ENCODE measurements around the gene ACOT11. TPM values are rescaled to one million over a fixed set of nuclear protein-coding genes. Genes with fewer than 3 reads are reported as not detected.

ACOT11 gene
- total RNA-seq, 2 donors from 2014 or later, result 3.9 to 6.3 TPM

DNA sequence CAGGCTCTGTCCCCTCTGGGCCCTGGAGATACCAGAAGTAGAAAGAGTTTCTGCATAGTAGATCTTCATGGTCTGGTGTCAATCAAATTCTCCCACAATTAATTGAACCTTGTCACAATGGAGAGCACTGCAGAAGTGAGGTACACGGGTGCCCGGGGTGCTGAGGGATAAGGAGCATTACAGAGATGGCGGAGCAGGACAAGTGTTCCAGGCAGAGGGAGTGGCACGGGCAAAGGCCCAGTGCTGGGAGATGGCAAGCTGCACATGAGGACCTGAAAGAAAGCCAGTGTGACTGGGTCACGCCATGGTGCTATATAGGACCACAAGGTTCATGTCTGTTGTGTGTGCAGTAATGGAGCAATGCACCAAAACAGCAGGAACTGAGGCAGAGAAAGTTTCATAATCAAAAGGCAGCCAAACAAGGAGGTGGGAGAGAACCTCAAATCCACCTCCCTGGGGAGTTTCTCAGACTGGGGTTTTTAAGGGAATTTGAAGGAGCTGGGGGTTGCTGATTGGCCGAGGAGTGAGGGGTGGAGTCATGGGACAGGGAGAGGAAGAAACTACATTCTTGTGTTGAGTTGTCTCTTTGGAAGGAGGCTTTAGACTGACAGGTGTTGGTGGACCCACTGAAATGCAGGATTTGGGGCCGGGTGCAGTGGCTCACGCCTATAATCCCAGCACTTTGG is 27.7 kb downstream of the ACOT11 start:
- H3K4me3 ChIP-seq, result no peak overlapping the region
- 92 to 93% methylated on average over 8 of the region's 8 CpGs for WGBS, 2 donors
- no peak for TF ChIP-seq POLR2A (IDR thresholded peaks at IDR 0.05)
- TF ChIP-seq, protein P1, sequence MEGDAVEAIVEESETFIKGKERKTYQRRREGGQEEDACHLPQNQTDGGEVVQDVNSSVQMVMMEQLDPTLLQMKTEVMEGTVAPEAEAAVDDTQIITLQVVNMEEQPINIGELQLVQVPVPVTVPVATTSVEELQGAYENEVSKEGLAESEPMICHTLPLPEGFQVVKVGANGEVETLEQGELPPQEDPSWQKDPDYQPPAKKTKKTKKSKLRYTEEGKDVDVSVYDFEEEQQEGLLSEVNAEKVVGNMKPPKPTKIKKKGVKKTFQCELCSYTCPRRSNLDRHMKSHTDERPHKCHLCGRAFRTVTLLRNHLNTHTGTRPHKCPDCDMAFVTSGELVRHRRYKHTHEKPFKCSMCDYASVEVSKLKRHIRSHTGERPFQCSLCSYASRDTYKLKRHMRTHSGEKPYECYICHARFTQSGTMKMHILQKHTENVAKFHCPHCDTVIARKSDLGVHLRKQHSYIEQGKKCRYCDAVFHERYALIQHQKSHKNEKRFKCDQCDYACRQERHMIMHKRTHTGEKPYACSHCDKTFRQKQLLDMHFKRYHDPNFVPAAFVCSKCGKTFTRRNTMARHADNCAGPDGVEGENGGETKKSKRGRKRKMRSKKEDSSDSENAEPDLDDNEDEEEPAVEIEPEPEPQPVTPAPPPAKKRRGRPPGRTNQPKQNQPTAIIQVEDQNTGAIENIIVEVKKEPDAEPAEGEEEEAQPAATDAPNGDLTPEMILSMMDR (IDR thresholded peaks at IDR 0.05), result no peak
- H3K27ac ChIP-seq, result no peak overlapping the region
- H3K9me3 ChIP-seq, result no peaks in the 10 kb centered on the region
- intact Hi-C loops (cut with DNase I), result no loop called here
- ATAC-seq (no peak), DNase-seq (no peak)
- no peaks in the 10 kb centered on the region for H3K36me3 ChIP-seq (replicated peaks in 1 of 2; ENCODE audit: insufficient read depth in 1 of 2, low read depth in 2 of 2)
- peaks cover 11% of the 10 kb centered on the region for H3K4me1 ChIP-seq
- no peaks in the 10 kb centered on the region for H3K27me3 ChIP-seq

DNA sequence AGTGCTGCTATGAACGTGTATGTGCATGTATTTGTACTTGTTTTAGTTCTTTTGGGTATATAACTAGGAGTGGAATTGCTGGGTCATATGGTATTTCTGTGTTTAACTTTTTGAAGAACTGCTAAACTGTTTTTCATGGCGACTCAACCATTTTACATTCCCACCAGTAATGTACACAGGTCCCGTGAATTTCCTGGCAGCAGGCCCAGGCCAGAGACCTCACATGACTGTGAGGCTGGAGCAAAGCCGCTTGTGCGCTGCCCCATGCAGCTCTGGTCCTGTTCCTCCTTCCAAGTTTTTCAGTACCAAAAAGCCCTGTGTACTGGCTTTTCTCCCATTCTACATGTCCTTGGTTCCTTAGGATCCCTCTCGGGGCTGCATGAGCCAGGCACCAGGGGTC is 29.6 kb downstream of the ACOT11 start:
- peak in 1 of 3 donors; percentile 7 for TF ChIP-seq POLR2A (IDR thresholded peaks at IDR 0.05)
- TF ChIP-seq, protein P1 (IDR thresholded peaks at IDR 0.05), result no peak
- H3K9me3 ChIP-seq, result no peaks in the 10 kb centered on the region
- intact Hi-C loops (cut with DNase I), result no loop called here
- peak overlapping the region in 3 of 4 donors; percentile 31 to 60 (median 58) for H3K27ac ChIP-seq
- peak; percentile 80 to 95 (median 85) for DNase-seq
- no peak for ATAC-seq
- peaks cover 29% of the 10 kb centered on the region for H3K4me1 ChIP-seq
- 18 to 21% methylated on average over 6 of the region's 6 CpGs for WGBS, 2 donors
- no peak overlapping the region for H3K4me3 ChIP-seq
- H3K36me3 ChIP-seq (replicated peaks in 1 of 2; ENCODE audit: insufficient read depth in 1 of 2, low read depth in 2 of 2), result no peaks in the 10 kb centered on the region
- H3K27me3 ChIP-seq, result no peaks in the 10 kb centered on the region

DNA sequence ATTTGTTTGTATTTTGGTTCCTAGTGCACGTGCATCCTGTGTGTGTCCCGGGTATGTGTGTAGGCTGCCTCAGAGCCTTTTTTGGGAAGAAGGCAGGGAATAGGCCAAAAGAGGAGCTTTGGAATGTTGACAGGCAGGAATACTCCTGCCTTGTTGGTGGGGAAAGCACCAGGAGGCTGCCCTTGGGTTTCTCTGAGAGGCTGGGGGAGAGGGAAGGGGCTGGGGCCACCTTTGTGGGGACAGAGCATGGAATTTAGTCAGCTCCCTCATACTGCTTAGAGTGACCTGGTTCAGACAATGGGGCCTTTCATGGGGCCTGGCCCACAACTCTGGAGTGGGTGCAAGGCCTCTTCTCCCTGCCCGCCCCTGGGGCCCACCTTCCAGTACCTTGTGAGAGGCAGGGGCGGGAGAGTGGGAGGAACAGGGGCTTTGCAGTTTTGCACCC is 31.3 kb downstream of the ACOT11 start:
- Histone ChIP-seq H3K4me1 (peaks cover 30% of the 10 kb centered on the region), H3K9me3 (no peaks in the 10 kb centered on the region)

DNA sequence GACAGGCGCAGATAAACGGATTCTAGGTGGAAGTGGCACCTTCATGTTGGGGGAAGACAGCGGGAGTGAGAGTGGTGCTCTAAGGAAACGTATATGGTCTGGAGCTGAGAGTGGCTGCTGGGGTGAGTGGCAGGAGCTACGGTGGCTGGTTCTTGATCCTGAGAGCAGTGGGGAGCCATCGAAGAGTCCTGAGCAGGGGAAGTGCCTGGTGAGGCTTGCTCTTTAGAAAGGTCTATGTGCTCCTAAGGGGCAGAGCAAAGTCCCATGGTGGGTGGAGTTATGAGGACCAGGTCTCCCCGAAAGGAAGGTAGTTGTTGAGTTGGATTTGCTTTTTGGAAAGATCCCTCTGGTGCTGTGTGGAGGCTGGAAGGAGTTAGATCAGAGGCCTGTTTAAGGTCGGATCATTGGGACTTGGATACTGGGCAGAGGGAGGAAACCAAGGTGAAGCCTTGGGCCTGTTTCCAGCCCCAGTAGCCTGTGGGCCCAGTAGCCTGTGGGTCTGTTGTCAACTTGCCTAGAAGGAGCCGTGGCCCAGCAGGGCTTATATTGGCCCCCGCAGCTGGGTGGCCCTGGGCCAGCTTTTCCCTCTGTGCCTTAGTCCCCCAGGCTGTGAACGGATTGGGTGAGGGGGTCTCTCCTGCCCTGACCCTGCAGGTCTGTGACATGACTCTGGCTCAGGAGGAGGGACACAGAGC is 33.0 kb downstream of the ACOT11 start:
- Histone ChIP-seq H3K27ac (peak overlapping the region; percentile 82 to 99 (median 96)), H3K9me3 (no peaks in the 10 kb centered on the region), H3K27me3 (no peaks in the 10 kb centered on the region), H3K4me1 (peaks cover 30% of the 10 kb centered on the region), H3K36me3 (replicated peaks in 1 of 2; ENCODE audit: insufficient read depth in 1 of 2, low read depth in 2 of 2) (no peaks in the 10 kb centered on the region), H3K4me3 (no peak overlapping the region)
- ATAC-seq (peak; percentile 19), DNase-seq (peak in 1 of 4 donors; percentile 25)
- 64 to 67% methylated on average over 8 to 11 of the region's 11 CpGs for WGBS, 2 donors
- intact Hi-C loops (cut with DNase I), result no loop called here
- no peak for TF ChIP-seq POLR2A (IDR thresholded peaks at IDR 0.05)
- TF ChIP-seq, protein P1 (IDR thresholded peaks at IDR 0.05), result no peak

More for the DNA sequence above, 31.3 kb downstream of the ACOT11 start:
- TF ChIP-seq, protein P1 (IDR thresholded peaks at IDR 0.05), result no peak
- DNase-seq (no peak), ATAC-seq (no peak)
- Histone ChIP-seq H3K36me3 (replicated peaks in 1 of 2; ENCODE audit: insufficient read depth in 1 of 2, low read depth in 2 of 2) (no peaks in the 10 kb centered on the region), H3K4me3 (no peak overlapping the region), H3K27ac (peak overlapping the region in 3 of 4 donors; percentile 29 to 96 (median 42)), H3K27me3 (no peaks in the 10 kb centered on the region)
- 58 to 66% methylated on average over 3 of the region's 4 CpGs for WGBS, 2 donors
- intact Hi-C loops (cut with DNase I), result no loop called here
